Loucy (cell line): ENCODE results near the gene RBKS.

Experiments
- H2AFZ ChIP-seq: fragments of 200-600 bp; sonication (generic); 2 replicates; pipeline ENCODE4 v1.6.0; 2016; ENCODE audit warnings: antibody characterized with exemption, mild to moderate bottlenecking, low read length, moderate library complexity
- H3F3A ChIP-seq: fragments of 200-600 bp; 2 replicates; pipeline ENCODE4 v1.6.0; 2016; ENCODE audit warnings: antibody characterized with exemption, low read depth, mild to moderate bottlenecking
- H3K27me3 ChIP-seq: fragments of 200-600 bp; sonication (generic); 2 replicates; pipeline ENCODE4 v1.6.1; 2014; ENCODE audit warnings: low read length, mild to moderate bottlenecking; ENCODE audit not compliant: insufficient read depth, poor library complexity, severe bottlenecking
- H3K36me3 ChIP-seq: fragments of 200-600 bp; sonication (generic); 2 replicates; pipeline ENCODE4 v1.6.1; 2016; ENCODE audit warnings: low read length; ENCODE audit not compliant: insufficient read depth
- H3K4me1 ChIP-seq: fragments of 200-600 bp; sonication (generic); 2 replicates; pipeline ENCODE4 v1.5.1; 2014; ENCODE audit warnings: low read length, mild to moderate bottlenecking; ENCODE audit not compliant: insufficient read depth, poor library complexity, severe bottlenecking
- H3K4me2 ChIP-seq: fragments of 200-600 bp; sonication (generic); 2 replicates; pipeline ENCODE4 v1.6.0; 2014; ENCODE audit warnings: antibody characterized with exemption, low read length, low read depth, mild to moderate bottlenecking; ENCODE audit not compliant: poor library complexity, severe bottlenecking
- H3K4me3 ChIP-seq: fragments of 200-600 bp; sonication (generic); 2 replicates; pipeline ENCODE4 v1.5.1; 2014; ENCODE audit warnings: low read length, mild to moderate bottlenecking, mixed read lengths; ENCODE audit not compliant: poor library complexity, severe bottlenecking
- H3K79me2 ChIP-seq: fragments of 200-600 bp; sonication (generic); 2 replicates; pipeline ENCODE4 v1.6.1; 2014; ENCODE audit warnings: low read length; ENCODE audit not compliant: insufficient read depth
- H3K9ac ChIP-seq: fragments of 200-600 bp; sonication (generic); 2 replicates; pipeline ENCODE4 v1.6.0; 2014; ENCODE audit warnings: mild to moderate bottlenecking, low read depth, low read length, moderate library complexity; ENCODE audit not compliant: poor library complexity, severe bottlenecking
- H3K9me2 ChIP-seq: fragments of 200-600 bp; sonication (generic); replicated peaks from 2 replicates; pipeline ENCODE4 v1.6.1; 2016; ENCODE audit warnings: low read depth, low read length, mixed read lengths
- H3K9me3 ChIP-seq: fragments of 200-600 bp; sonication (generic); 2 replicates; pipeline ENCODE4 v1.6.1; 2014; ENCODE audit warnings: mild to moderate bottlenecking, antibody characterized with exemption, low read length, low read depth; ENCODE audit not compliant: insufficient read depth
- H4K20me1 ChIP-seq: fragments of 200-600 bp; sonication (generic); 2 replicates; pipeline ENCODE4 v1.6.0; 2014; ENCODE audit warnings: antibody characterized with exemption, low read length, mild to moderate bottlenecking; ENCODE audit not compliant: insufficient read depth, poor library complexity, severe bottlenecking
- CTCF ChIP-seq: fragments of 200-600 bp; sonication (generic); conservative IDR thresholded peaks from 2 replicates; pipeline ENCODE4 v1.5.1; 2014; ENCODE audit warnings: mild to moderate bottlenecking, antibody characterized with exemption, low read length
- EZH2phosphoT487 ChIP-seq: fragments of 200-600 bp; IDR thresholded peaks from 2 replicates; pipeline ENCODE4 v1.6.1; 2018; ENCODE audit warnings: antibody characterized with exemption, mild to moderate bottlenecking, moderate library complexity, borderline replicate concordance

RBKS gene

GRCh38 chr2:27856956-27857355 is 33.2 kb downstream of the RBKS start:
- Histone ChIP-seq H3K36me3 (no peaks in the 10 kb centered on the region), H3K27me3 (no peaks in the 10 kb centered on the region), H3K9ac (no peak overlapping the region), H2AFZ (no peak overlapping the region), H3K9me3 (peaks cover 3% of the 10 kb centered on the region; the same call in 1 of the 2 replicates), H3K4me2 (no peak overlapping the region), H3K4me3 (no peak overlapping the region), H3K4me1 (no peaks in the 10 kb centered on the region), H3K79me2 (no peaks in the 10 kb centered on the region), H3K9me2 (no peaks in the 10 kb centered on the region), H4K20me1 (no peaks in the 10 kb centered on the region), H3F3A (no peaks in the 10 kb centered on the region)
- TF ChIP-seq CTCF (no peak), EZH2phosphoT487 (no peak)

- no peak overlapping the region for H2AFZ ChIP-seq
- H3K9me2 ChIP-seq: no peaks in the 10 kb centered on the region
- no peaks in the 10 kb centered on the region for H3K4me1 ChIP-seq
- no peak overlapping the region for H3K4me2 ChIP-seq
- no peaks in the 10 kb centered on the region for H3K36me3 ChIP-seq
- no peak for TF ChIP-seq CTCF
- TF ChIP-seq EZH2phosphoT487: no peak
- H3K27me3 ChIP-seq: no peaks in the 10 kb centered on the region
- no peak overlapping the region for H3K4me3 ChIP-seq
- peaks cover 3% of the 10 kb centered on the region; the same call in 1 of the 2 replicates for H3K9me3 ChIP-seq
- H4K20me1 ChIP-seq: no peaks in the 10 kb centered on the region
- H3F3A ChIP-seq: no peaks in the 10 kb centered on the region
- H3K9ac ChIP-seq: no peak overlapping the region
- no peaks in the 10 kb centered on the region for H3K79me2 ChIP-seq
These were observed 33.8 kb downstream of the RBKS start for GRCh38 chr2:27856386-27856785.

- H3F3A ChIP-seq: no peaks in the 10 kb centered on the region
- no peaks in the 10 kb centered on the region for H4K20me1 ChIP-seq
- no peaks in the 10 kb centered on the region for H3K27me3 ChIP-seq
- peaks cover 3% of the 10 kb centered on the region; the same call in 1 of the 2 replicates for H3K9me3 ChIP-seq
- no peak overlapping the region for H3K4me3 ChIP-seq
- no peaks in the 10 kb centered on the region for H3K36me3 ChIP-seq
- no peak overlapping the region for H3K9ac ChIP-seq
- TF ChIP-seq CTCF (no peak), EZH2phosphoT487 (no peak)
- no peak overlapping the region for H2AFZ ChIP-seq
- no peak overlapping the region for H3K4me2 ChIP-seq
- H3K9me2 ChIP-seq: no peaks in the 10 kb centered on the region
- no peaks in the 10 kb centered on the region for H3K79me2 ChIP-seq
- H3K4me1 ChIP-seq: no peaks in the 10 kb centered on the region
These were observed 34.7 kb downstream of the RBKS start for GRCh38 chr2:27855476-27855875.
